ENCODE measurements around the gene NISCH. TPM values are rescaled to one million over a fixed set of nuclear protein-coding genes. Genes with fewer than 3 reads are reported as not detected.
A peak's percentile ranks its signal among the peaks of the same experiment; 100 is the strongest.

NISCH gene
- total and polyA plus RNA-seq, 12 donors = 24.0 to 56.3 (median 41.9) TPM

GRCh38 chr3:52456169-52456799, 880 bp downstream of the NISCH start:
- WGBS, 2 donors = 8% methylated on average over 13 of the region's 13 CpGs
- H3K27me3 ChIP-seq = no peaks in the 10 kb centered on the region
- ATAC-seq = peak in 5 of 8 donors; percentile 5 to 20 (median 11)
- peaks cover 17 to 34% (median 28%) of the 10 kb centered on the region in 9 donors for H3K4me1 ChIP-seq
- intact Hi-C loops (cut with DNase I) = loop anchor here in 3 of 10 donors (10.0 kb wide), 2 partner anchors 221 to 229 kb away; partner anchors contain the start of genes GNL3 (in 3 of the 3), PBRM1 (in 3 of the 3) and TWF2 (in 1 of the 3)
- H3K27ac ChIP-seq = peak overlapping the region; percentile 88 to 99 (median 92)
- H3K4me3 ChIP-seq = peak overlapping the region; percentile 65 to 96 (median 80)
- TF ChIP-seq CTCF (IDR thresholded peaks at IDR 0.05) = no peak
- DNase-seq = peak in 1 of 2 donors; percentile 33
- no peaks in the 10 kb centered on the region for H3K9me3 ChIP-seq
- peaks cover 0 to 50% (median 27%) of the 10 kb centered on the region in 9 donors for H3K36me3 ChIP-seq

GRCh38 chr3:52456800-52457183, 1.4 kb downstream of the NISCH start:
- H3K36me3 ChIP-seq = peaks cover 0 to 52% (median 30%) of the 10 kb centered on the region in 9 donors
- H3K27ac ChIP-seq = peak overlapping the region; percentile 88 to 99 (median 92)
- H3K9me3 ChIP-seq = no peaks in the 10 kb centered on the region
- DNase-seq = no peak
- H3K27me3 ChIP-seq = no peaks in the 10 kb centered on the region
- intact Hi-C loops (cut with DNase I) = loop anchor here in 3 of 10 donors (10.0 kb wide), 2 partner anchors 222 to 228 kb away; partner anchors contain the start of genes GNL3 (in 3 of the 3), PBRM1 (in 3 of the 3) and TWF2 (in 1 of the 3)
- no peak for TF ChIP-seq CTCF (IDR thresholded peaks at IDR 0.05)
- peaks cover 17 to 34% (median 28%) of the 10 kb centered on the region in 9 donors for H3K4me1 ChIP-seq
- WGBS, 2 donors = 64 to 74% methylated on average over 5 of the region's 5 CpGs
- H3K4me3 ChIP-seq = peak overlapping the region in 9 of 10 donors; percentile 65 to 96 (median 80)
- ATAC-seq = no peak

- intact Hi-C loops (cut with DNase I) = loop anchor here in 3 of 10 donors (10.0 kb wide), 2 partner anchors 223 to 227 kb away; partner anchors contain the start of genes GNL3 (in 3 of the 3), PBRM1 (in 3 of the 3) and TWF2 (in 1 of the 3)
- Histone ChIP-seq H3K27ac (no peak overlapping the region), H3K4me3 (no peak overlapping the region), H3K9me3 (no peaks in the 10 kb centered on the region), H3K4me1 (peaks cover 17 to 43% (median 28%) of the 10 kb centered on the region in 9 donors), H3K27me3 (no peaks in the 10 kb centered on the region), H3K36me3 (peaks cover 0 to 61% (median 35%) of the 10 kb centered on the region in 9 donors)
- DNase-seq (no peak), ATAC-seq (no peak)
- no peak for TF ChIP-seq CTCF (IDR thresholded peaks at IDR 0.05)
- 77 to 78% methylated on average over 6 of the region's 6 CpGs for WGBS, 2 donors
These were observed 2.8 kb downstream of the NISCH start for GRCh38 chr3:52458031-52458760.

All from heart right ventricle (tissue), 16 donors.